ENCODE data around the gene GPHN.

DNA sequence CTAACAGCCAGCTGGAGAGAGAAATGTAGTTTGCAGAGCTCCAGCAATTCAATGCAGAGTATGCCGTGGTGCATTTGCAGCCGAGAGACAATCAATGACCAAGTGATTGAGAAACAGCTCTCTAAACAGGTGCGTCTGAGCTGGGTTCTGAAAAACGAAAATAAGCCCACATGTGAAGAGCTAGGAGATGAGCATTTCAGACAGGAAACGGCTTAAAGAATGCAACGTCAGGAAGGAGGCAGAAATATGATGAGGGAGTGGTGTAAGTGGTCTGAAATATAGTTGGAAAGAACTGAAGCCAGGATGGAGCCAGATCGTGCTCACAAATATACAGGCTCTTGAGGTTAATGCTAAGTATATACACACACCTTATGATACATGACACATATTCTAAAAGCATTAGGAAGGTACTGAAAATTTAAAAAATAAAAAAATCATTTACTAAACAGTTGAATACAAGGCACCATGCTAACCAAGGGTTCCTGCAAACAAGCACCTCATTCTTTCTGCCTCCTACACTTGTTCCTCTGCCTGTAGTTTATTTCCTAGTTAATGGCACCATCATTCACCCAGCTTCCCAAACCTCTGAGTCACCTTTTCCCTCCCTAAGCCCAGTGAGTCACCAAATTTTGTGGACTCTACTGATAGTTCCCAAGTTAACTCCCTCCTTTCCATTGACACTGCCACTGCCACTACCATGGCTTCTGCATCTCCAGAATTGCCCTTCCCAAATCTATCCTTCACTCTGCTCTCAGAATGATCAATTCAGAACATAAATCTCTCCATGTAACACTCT is 679.0 kb downstream of the GPHN start:
- TF ChIP-seq POLR2AphosphoS5 (IDR thresholded peaks at IDR 0.05; ENCODE audit: borderline replicate concordance, low read depth, low read length) (no peak), FOXP2 (optimal IDR thresholded peaks at IDR 0.05; ENCODE audit: control extremely low read depth, extremely low read length, insufficient read depth) (no peak), EZH2 (IDR thresholded peaks at IDR 0.05) (no peak)
